RWPE1 (cell line): ENCODE data around the gene PHOSPHO1.
A peak's percentile ranks its signal among the peaks of the same experiment; 100 is the strongest.

Source experiments
- CTCF ChIA-PET: fragments of 350-600 bp; sonication (Branson Sonifier 250); formaldehyde crosslinking; extraction: SDS; loops from one replicate; lab custom pipeline; 2021; lab: Yijun Ruan, JAX
- POLR2A ChIA-PET: fragments of 400-600 bp; formaldehyde crosslinking; extraction: SDS; loops from one replicate; lab custom pipeline; 2020; ENCODE audit warnings: antibody characterized with exemption; ENCODE audit not compliant: low non-redundant PET; lab: Yijun Ruan, JAX
- DNase-seq: peaks from one replicate; pipeline ENCODE4 v3.0.0; 2012; ENCODE audit warnings: low spot score
- H3K27ac ChIP-seq: fragments of 450-650 bp; 2 replicates; pipeline ENCODE4 v1.5.1; 2017
- CTCF ChIP-seq: fragments of 450-650 bp; conservative IDR thresholded peaks from 2 replicates; pipeline ENCODE4 v1.5.1; 2017; ENCODE audit warnings: low read depth, mild to moderate bottlenecking

The PHOSPHO1 gene

GRCh38 chr17:49227436-49228261, 2.9 kb downstream of the PHOSPHO1 start:
- DNase-seq, result peak; percentile 73
- CTCF ChIA-PET, result interaction anchor here (0.5 to 1.3 kb wide), 16 partner anchors 8 to 1160 kb away, joined by 3 to 5 read pairs (median 3); no protein-coding TSS in a partner anchor
- TF ChIP-seq CTCF, result peak; percentile 92
- H3K27ac ChIP-seq, result no peak overlapping the region
- POLR2A ChIA-PET, result no interaction called here

- ChIA-PET CTCF (interaction anchor here (0.6 to 1.3 kb wide), 8 partner anchors 24 to 1159 kb away, joined by 3 to 5 read pairs (median 3); no protein-coding TSS in a partner anchor), POLR2A (no interaction called here)
- TF ChIP-seq CTCF, result no peak
- H3K27ac ChIP-seq, result no peak overlapping the region
- no peak for DNase-seq
These were observed 3.7 kb downstream of the PHOSPHO1 start for GRCh38 chr17:49226771-49227435.

- H3K27ac ChIP-seq, result no peak overlapping the region
- POLR2A ChIA-PET, result no interaction called here
- CTCF ChIA-PET, result interaction anchor here (0.6 to 1.1 kb wide), 2 partner anchors 66 to 446 kb away, joined by 3 read pairs; no protein-coding TSS in a partner anchor
- no peak for TF ChIP-seq CTCF
- no peak for DNase-seq
These were observed 4.9 kb downstream of the PHOSPHO1 start for GRCh38 chr17:49225554-49226236.

- no peak for DNase-seq
- ChIA-PET POLR2A (no interaction called here), CTCF (interaction anchor here (1.1 kb wide), 1 partner anchor 66 kb away, joined by 3 read pairs; no protein-coding TSS in a partner anchor)
- no peak overlapping the region for H3K27ac ChIP-seq
- no peak for TF ChIP-seq CTCF
These were observed 5.6 kb downstream of the PHOSPHO1 start for GRCh38 chr17:49224997-49225337.

GRCh38 chr17:49224198-49224996, 6.2 kb downstream of the PHOSPHO1 start:
- POLR2A ChIA-PET, result no interaction called here
- no peak for DNase-seq
- CTCF ChIA-PET, result interaction anchor here (0.6 to 0.8 kb wide), 4 partner anchors 8 to 17 kb away, joined by 3 to 5 read pairs (median 4); no protein-coding TSS in a partner anchor
- H3K27ac ChIP-seq, result no peak overlapping the region
- TF ChIP-seq CTCF, result no peak
